Upper lobe of left lung (tissue), 6 donors: ENCODE measurements around the gene FAF1. TPM values are rescaled to one million over a fixed set of nuclear protein-coding genes. Genes with fewer than 3 reads are reported as not detected.

Experiments used
- ATAC-seq, 2 donors: fragments of 200-7000 bp; cut with Tn5 transposase; one replicate each; pipeline ENCODE4 v1.9.1; 2022; ENCODE audit warnings: mild to moderate bottlenecking in 2 of 2, moderate library complexity in 2 of 2; ENCODE audit not compliant: low FRiP score in 2 of 2
- DNase-seq, 2 donors: peaks; one replicate each; pipeline ENCODE4 v3.0.0-alpha.2; 2019 to 2020
- H3K27ac ChIP-seq, 4 donors: fragments of 200-600 bp; sonication (generic); one replicate each; pipeline ENCODE4 v1.5.1; 2016 to 2019
- H3K27me3 ChIP-seq, 4 donors: fragments of 200-600 bp; sonication (generic); one replicate each; pipeline ENCODE4 v1.5.1; 2017 to 2019
- H3K36me3 ChIP-seq, 4 donors: fragments of 200-600 bp; sonication (generic); one replicate each; pipeline ENCODE4 v1.5.1; 2016 to 2019
- H3K4me1 ChIP-seq, 4 donors: fragments of 200-600 bp; sonication (generic); one replicate each; pipeline ENCODE4 v1.5.1; 2018 to 2019
- H3K4me3 ChIP-seq, 4 donors: fragments of 200-600 bp; sonication (generic); one replicate each; pipeline ENCODE4 v1.5.1; 2017 to 2019; ENCODE audit warnings: mild to moderate bottlenecking in 2 of 4, moderate library complexity in 1 of 4
- H3K9me3 ChIP-seq, 4 donors: fragments of 200-600 bp; sonication (generic); one replicate each; pipeline ENCODE4 v1.5.1; 2018 to 2019
- EP300 ChIP-seq, 4 donors: sonication (generic); formaldehyde crosslinking; IDR thresholded peaks; one replicate each; pipeline ENCODE4 v1.5.1; 2017; ENCODE audit warnings: antibody characterized with exemption in 4 of 4, control low read depth in 2 of 4
- POLR2A ChIP-seq, 4 donors: fragments of 450-650 bp; IDR thresholded peaks; one replicate each; pipeline ENCODE4 v1.5.1; 2016 to 2017; ENCODE audit warnings: antibody characterized with exemption in 4 of 4, mild to moderate bottlenecking in 2 of 4
- POLR2AphosphoS5 ChIP-seq, 2 donors: sonication (generic); formaldehyde crosslinking; IDR thresholded peaks; one replicate each; pipeline ENCODE4 v1.5.1; 2017; ENCODE audit warnings: antibody characterized with exemption in 2 of 2
- WGBS, 2 donors: methylation state at CpG; one replicate each; pipeline ENCODE4 v1.1.5; 2017 to 2018; 5-methylcytosine and 5-hydroxymethylcytosine counted together
- total RNA-seq, 6 donors: library from RNA; depleted of rRNA in 4 of 6; stranded (reverse); fragments of >200 nt in 4 of 6; gene quantifications; one replicate each; pipeline versions ENCODE4 v1.1.0 to v1.2.1, GENCODE V29; 2016 to 2021
- TF ChIP-seq, protein P1 (sequence below), 6 experiments: fragments of 450-650 bp in 4 of 6; fragments of 200-600 bp in 2 of 6; sonication (generic) in 2 of 6; IDR thresholded peaks; one replicate each; pipeline ENCODE4 v1.5.1; 2016 to 2019; ENCODE audit warnings: antibody characterized with exemption in 6 of 6
- donor health status: DM: no; HTN: no; CAD: no; lungs with moderate emphysema.
- donor health status: DM: no; HTN: yes; CAD: no; lungs with severe emphysema.

The FAF1 gene
- total RNA-seq, 6 donors from 2014 or later, result 30.2 to 52.3 (median 35.0) TPM

DNA sequence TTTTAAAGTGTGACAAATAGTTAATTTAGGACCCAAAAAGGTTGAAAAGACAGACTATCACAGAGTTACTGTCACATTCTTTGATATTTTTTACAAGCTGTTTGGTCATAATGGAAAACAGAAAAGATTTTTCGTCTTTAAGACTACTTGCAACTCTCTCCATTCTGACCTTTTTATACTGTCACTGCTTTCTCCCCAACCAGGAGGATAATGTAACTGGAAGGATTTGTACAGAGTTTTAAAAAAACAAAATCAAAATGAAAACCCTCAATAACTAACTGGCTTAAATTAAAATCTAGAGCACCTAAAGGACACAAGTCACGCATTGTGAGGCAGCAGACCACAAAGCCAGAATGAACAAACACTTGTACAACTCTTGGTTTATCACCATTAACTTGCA, 257.7 kb downstream of the FAF1 start:
- no peaks in the 10 kb centered on the region for H3K27me3 ChIP-seq
- WGBS, 2 donors, result 76 to 84% methylated on average over 2 of the region's 2 CpGs
- peaks cover 0 to 26% (median 11%) of the 10 kb centered on the region in 4 donors for H3K4me1 ChIP-seq
- ATAC-seq (no peak), DNase-seq (no peak)
- peak overlapping the region in 2 of 4 donors; percentile 24 to 41 for H3K27ac ChIP-seq
- TF ChIP-seq POLR2A (IDR thresholded peaks at IDR 0.05) (no peak), EP300 (IDR thresholded peaks at IDR 0.05) (no peak)
- TF ChIP-seq, protein P1, sequence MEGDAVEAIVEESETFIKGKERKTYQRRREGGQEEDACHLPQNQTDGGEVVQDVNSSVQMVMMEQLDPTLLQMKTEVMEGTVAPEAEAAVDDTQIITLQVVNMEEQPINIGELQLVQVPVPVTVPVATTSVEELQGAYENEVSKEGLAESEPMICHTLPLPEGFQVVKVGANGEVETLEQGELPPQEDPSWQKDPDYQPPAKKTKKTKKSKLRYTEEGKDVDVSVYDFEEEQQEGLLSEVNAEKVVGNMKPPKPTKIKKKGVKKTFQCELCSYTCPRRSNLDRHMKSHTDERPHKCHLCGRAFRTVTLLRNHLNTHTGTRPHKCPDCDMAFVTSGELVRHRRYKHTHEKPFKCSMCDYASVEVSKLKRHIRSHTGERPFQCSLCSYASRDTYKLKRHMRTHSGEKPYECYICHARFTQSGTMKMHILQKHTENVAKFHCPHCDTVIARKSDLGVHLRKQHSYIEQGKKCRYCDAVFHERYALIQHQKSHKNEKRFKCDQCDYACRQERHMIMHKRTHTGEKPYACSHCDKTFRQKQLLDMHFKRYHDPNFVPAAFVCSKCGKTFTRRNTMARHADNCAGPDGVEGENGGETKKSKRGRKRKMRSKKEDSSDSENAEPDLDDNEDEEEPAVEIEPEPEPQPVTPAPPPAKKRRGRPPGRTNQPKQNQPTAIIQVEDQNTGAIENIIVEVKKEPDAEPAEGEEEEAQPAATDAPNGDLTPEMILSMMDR (IDR thresholded peaks at IDR 0.05), result no peak
- no peaks in the 10 kb centered on the region for H3K36me3 ChIP-seq
- H3K9me3 ChIP-seq, result no peaks in the 10 kb centered on the region
- H3K4me3 ChIP-seq, result no peak overlapping the region

GRCh38 chr1:50701706-50702317, 258.3 kb downstream of the FAF1 start:
- H3K27me3 ChIP-seq, result no peaks in the 10 kb centered on the region
- 31 to 37% methylated on average over 1 of the region's 1 CpG for WGBS, 2 donors
- peak overlapping the region in 2 of 4 donors; percentile 24 to 41 for H3K27ac ChIP-seq
- DNase-seq (no peak), ATAC-seq (no peak)
- peaks cover 0 to 26% (median 11%) of the 10 kb centered on the region in 4 donors for H3K4me1 ChIP-seq
- H3K9me3 ChIP-seq, result no peaks in the 10 kb centered on the region
- TF ChIP-seq EP300 (IDR thresholded peaks at IDR 0.05) (no peak), POLR2A (IDR thresholded peaks at IDR 0.05) (no peak), POLR2AphosphoS5 (IDR thresholded peaks at IDR 0.05) (no peak)
- TF ChIP-seq, protein P1 (IDR thresholded peaks at IDR 0.05), result no peak
- H3K36me3 ChIP-seq, result no peaks in the 10 kb centered on the region
- H3K4me3 ChIP-seq, result no peak overlapping the region

GRCh38 chr1:50700621-50701020, 259.4 kb downstream of the FAF1 start:
- Histone ChIP-seq H3K36me3 (no peaks in the 10 kb centered on the region), H3K4me3 (no peak overlapping the region), H3K4me1 (peaks cover 0 to 26% (median 10%) of the 10 kb centered on the region in 4 donors), H3K9me3 (no peaks in the 10 kb centered on the region), H3K27me3 (no peaks in the 10 kb centered on the region), H3K27ac (peak overlapping the region in 2 of 4 donors; percentile 27 to 34)
- DNase-seq (no peak), ATAC-seq (no peak)
- TF ChIP-seq EP300 (IDR thresholded peaks at IDR 0.05) (no peak), POLR2A (IDR thresholded peaks at IDR 0.05) (no peak), POLR2AphosphoS5 (IDR thresholded peaks at IDR 0.05) (no peak)
- TF ChIP-seq, protein P1 (IDR thresholded peaks at IDR 0.05), result no peak
- WGBS, 2 donors, result 54 to 55% methylated on average over 2 of the region's 2 CpGs

DNA sequence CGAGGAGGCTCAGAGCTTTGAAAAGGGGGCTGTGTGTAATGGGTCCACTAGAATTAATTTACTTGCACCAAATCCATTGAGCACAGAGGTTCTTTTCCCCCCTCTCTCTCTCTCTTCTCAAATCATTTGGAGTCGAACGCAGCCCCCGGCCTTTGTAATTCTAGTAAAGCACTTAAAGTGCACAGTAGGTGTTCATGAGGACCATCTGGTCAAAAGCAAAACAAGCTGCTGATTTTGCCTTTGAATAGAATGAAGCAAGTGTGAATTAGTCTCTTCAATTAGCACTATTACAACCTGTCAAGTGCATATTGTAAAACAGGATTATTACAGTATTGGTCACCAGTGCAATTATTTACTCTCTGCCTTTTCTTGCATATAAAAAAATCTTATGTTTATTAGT, 259.9 kb downstream of the FAF1 start:
- no peak for DNase-seq
- 63 to 86% methylated on average over 4 of the region's 4 CpGs for WGBS, 2 donors
- Histone ChIP-seq H3K27me3 (no peaks in the 10 kb centered on the region), H3K27ac (peak overlapping the region in 2 of 4 donors; percentile 27 to 34), H3K9me3 (no peaks in the 10 kb centered on the region), H3K4me1 (peaks cover 0 to 26% (median 8%) of the 10 kb centered on the region in 4 donors), H3K4me3 (no peak overlapping the region), H3K36me3 (no peaks in the 10 kb centered on the region)
- no peak for ATAC-seq
- TF ChIP-seq EP300 (IDR thresholded peaks at IDR 0.05) (no peak), POLR2AphosphoS5 (IDR thresholded peaks at IDR 0.05) (no peak), POLR2A (IDR thresholded peaks at IDR 0.05) (no peak)
- TF ChIP-seq, protein P1 (IDR thresholded peaks at IDR 0.05), result no peak

- Histone ChIP-seq H3K4me3 (no peak overlapping the region), H3K36me3 (no peaks in the 10 kb centered on the region), H3K4me1 (peaks cover 0 to 26% (median 6%) of the 10 kb centered on the region in 4 donors), H3K27ac (peak overlapping the region in 2 of 4 donors; percentile 27 to 34), H3K9me3 (no peaks in the 10 kb centered on the region), H3K27me3 (no peaks in the 10 kb centered on the region)
- TF ChIP-seq EP300 (IDR thresholded peaks at IDR 0.05) (no peak), POLR2A (IDR thresholded peaks at IDR 0.05) (no peak), POLR2AphosphoS5 (IDR thresholded peaks at IDR 0.05) (no peak)
- TF ChIP-seq, protein P1 (IDR thresholded peaks at IDR 0.05), result no peak
- no peak for ATAC-seq
- DNase-seq, result no peak
- WGBS, 2 donors, result 77 to 90% methylated on average over 4 of the region's 4 CpGs
Observed at GRCh38 chr1:50699795-50700194, 260.3 kb downstream of the FAF1 start.
